CD4-positive, CD25-positive, alpha-beta regulatory T cell (primary cell): Measurements from ENCODE around the gene CRYZ. TPM values are rescaled to one million over a fixed set of nuclear protein-coding genes. Genes with fewer than 3 reads are reported as not detected.

ENCODE experiments used
- ATAC-seq, 2 donors: fragments of 150-1000 bp; cut with Tn5 transposase; one replicate each; pipeline ENCODE4 v1.10.0; 2021; ENCODE audit warnings: low read depth in 2 of 2, moderate number of reproducible peaks in 2 of 2, moderate library complexity in 1 of 2
- DNase-seq, 3 donors: peaks; one replicate each; pipeline versions ENCODE4 v3.0.0 to v3.0.0-alpha.2; 2012 to 2022; ENCODE audit warnings: mixed read lengths in 1 of 3
- H3K27ac ChIP-seq: one replicate; pipeline ENCODE4 v1.7.0; 2013; ENCODE audit warnings: mild to moderate bottlenecking, low read length; ENCODE audit not compliant: insufficient read depth, poor library complexity, severe bottlenecking
- H3K27me3 ChIP-seq: one replicate; pipeline ENCODE4 v1.7.0; 2013; ENCODE audit warnings: low read length; ENCODE audit not compliant: control insufficient read depth, insufficient read depth
- H3K36me3 ChIP-seq: one replicate; pipeline ENCODE4 v1.7.0; 2013; ENCODE audit warnings: mild to moderate bottlenecking, low read length, moderate library complexity; ENCODE audit not compliant: control insufficient read depth, insufficient read depth
- H3K4me1 ChIP-seq: 2 replicates; pipeline ENCODE4 v1.7.0; 2013; ENCODE audit warnings: mild to moderate bottlenecking, low read length; ENCODE audit not compliant: insufficient read depth, control insufficient read depth, poor library complexity, severe bottlenecking
- H3K4me3 ChIP-seq: one replicate; pipeline ENCODE4 v1.7.0; 2013; ENCODE audit warnings: low read depth, mild to moderate bottlenecking, low read length, moderate library complexity
- H3K9me3 ChIP-seq, 2 experiments: 1 replicate in 1 of 2; 2 replicates in 1 of 2; pipeline ENCODE4 v1.7.0; 2013; ENCODE audit warnings: low read length in 2 of 2, mild to moderate bottlenecking in 1 of 2, moderate library complexity in 1 of 2; ENCODE audit not compliant: control insufficient read depth in 2 of 2
- H3K27ac Mint-ChIP-seq, 3 donors: one replicate each; pipeline ENCODE4 v1.8.0; 2020 to 2022; ENCODE audit warnings: mild to moderate bottlenecking in 3 of 3, mixed read lengths in 3 of 3, moderate library complexity in 2 of 3
- H3K27me3 Mint-ChIP-seq: one replicate; pipeline ENCODE4 v1.8.0; 2022; ENCODE audit warnings: mild to moderate bottlenecking, mixed read lengths
- H3K36me3 Mint-ChIP-seq: one replicate; pipeline ENCODE4 v1.8.0; 2020; ENCODE audit warnings: mixed read lengths
- H3K4me1 Mint-ChIP-seq, 4 donors: one replicate each; pipeline ENCODE4 v1.8.0; 2020 to 2022; ENCODE audit warnings: mixed read lengths in 4 of 4, mild to moderate bottlenecking in 1 of 4
- H3K4me3 Mint-ChIP-seq, 4 donors: one replicate each; pipeline ENCODE4 v1.8.0; 2020 to 2022; ENCODE audit warnings: mild to moderate bottlenecking in 4 of 4, mixed read lengths in 4 of 4, moderate library complexity in 3 of 4
- H3K9me3 Mint-ChIP-seq, 7 donors: one replicate each; pipeline ENCODE4 v1.8.0; 2020 to 2022; ENCODE audit warnings: mixed read lengths in 7 of 7, mild to moderate bottlenecking in 3 of 7, moderate library complexity in 2 of 7
- polyA plus RNA-seq, 4 donors: library from polyadenylated mRNA; unstranded; fragments of 300-500 nt; fragmentation: Illumina TruSeq; gene quantifications; one replicate each; pipeline ENCODE4 v1.2.3, GENCODE V29; 2021
- total RNA-seq: library from RNA; stranded (reverse); gene quantifications from one replicate; pipeline ENCODE4 v1.2.3, GENCODE V29; 2022

The CRYZ gene
- total and polyA plus RNA-seq, 5 donors from 2014 or later: 17.2 to 89.0 (median 46.5) TPM

DNA sequence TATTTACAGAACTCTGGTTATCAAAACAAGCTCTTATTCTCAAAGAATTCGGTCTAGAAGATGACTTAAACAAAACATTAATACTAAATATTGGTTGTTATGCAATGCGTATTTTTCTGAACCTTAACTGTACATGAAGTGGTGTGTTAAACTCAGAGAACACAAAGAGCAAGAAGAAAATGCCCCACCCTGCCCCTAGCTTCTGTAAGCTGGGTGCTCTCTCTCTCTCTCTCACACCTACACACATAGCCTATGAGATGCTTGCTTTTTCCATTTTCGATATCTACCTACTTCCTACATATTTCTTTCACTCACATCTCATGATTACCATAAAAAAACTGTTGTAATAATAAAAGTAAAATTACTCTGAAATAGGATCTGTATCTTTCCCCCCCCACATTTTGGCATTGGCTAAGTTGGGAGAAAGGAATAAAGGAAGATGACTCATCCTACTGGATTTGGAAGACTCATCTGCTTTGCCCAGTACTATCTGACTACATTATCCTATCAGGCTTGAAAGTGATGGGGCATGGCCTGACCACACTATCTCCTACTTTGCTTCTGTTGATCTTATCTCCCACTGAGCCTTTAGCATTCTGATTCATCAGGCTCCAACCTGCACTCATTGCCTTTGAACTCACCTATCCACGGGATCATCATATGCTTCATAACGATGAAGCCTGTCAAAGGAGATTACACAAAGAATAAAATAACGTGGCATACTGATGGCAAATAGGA lies 2.9 kb downstream of the CRYZ start:
- Mint-ChIP-seq H3K9me3 (peaks cover 0 to 25% (median 2%) of the 10 kb centered on the region in 7 donors), H3K4me1 (peaks cover 20 to 67% (median 42%) of the 10 kb centered on the region in 4 donors), H3K27ac (peak overlapping the region; percentile 5 to 80 (median 51)), H3K4me3 (peak overlapping the region; percentile 42 to 72 (median 50)), H3K27me3 (no peaks in the 10 kb centered on the region), H3K36me3 (peaks cover 34% of the 10 kb centered on the region)
- Histone ChIP-seq H3K4me1 (peaks cover 23% of the 10 kb centered on the region), H3K4me3 (peak overlapping the region; percentile 2), H3K27me3 (no peaks in the 10 kb centered on the region), H3K36me3 (peaks cover 8% of the 10 kb centered on the region), H3K9me3 (peaks cover 0 to 9% of the 10 kb centered on the region in 2 experiments), H3K27ac (no peak overlapping the region)
- ATAC-seq (no peak), DNase-seq (peak in 1 of 3 donors; percentile 24)

DNA sequence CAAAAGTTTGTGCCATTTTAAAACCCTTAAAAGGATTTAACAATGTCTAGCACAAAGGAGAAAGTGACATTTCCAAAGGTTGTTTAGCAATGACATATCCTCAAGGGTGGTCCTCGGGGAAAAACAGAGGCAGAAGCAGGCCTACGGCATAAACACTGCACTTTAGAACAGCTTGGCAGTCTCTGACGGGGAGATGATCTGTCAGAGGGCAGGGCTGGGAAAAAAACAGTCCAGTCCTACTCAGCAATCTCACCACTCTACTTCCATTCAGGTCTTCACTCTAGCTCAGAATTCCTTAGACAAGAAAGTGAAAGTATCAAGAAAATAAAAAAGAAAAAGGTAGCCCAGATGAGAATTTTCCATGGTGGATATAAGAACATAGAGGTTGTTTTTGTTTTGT lies 4.1 kb downstream of the CRYZ start:
- H3K27me3 Mint-ChIP-seq: no peaks in the 10 kb centered on the region
- no peaks in the 10 kb centered on the region for H3K27me3 ChIP-seq
- peaks cover 46% of the 10 kb centered on the region for H3K36me3 Mint-ChIP-seq
- H3K4me1 ChIP-seq: peaks cover 11% of the 10 kb centered on the region
- DNase-seq (no peak), ATAC-seq (no peak)
- H3K27ac ChIP-seq: no peak overlapping the region
- H3K36me3 ChIP-seq: peaks cover 12% of the 10 kb centered on the region
- peaks cover 12 to 59% (median 34%) of the 10 kb centered on the region in 4 donors for H3K4me1 Mint-ChIP-seq
- H3K4me3 ChIP-seq: no peak overlapping the region
- H3K9me3 Mint-ChIP-seq: peaks cover 0 to 25% (median 2%) of the 10 kb centered on the region in 7 donors
- peak overlapping the region in 2 of 4 donors; percentile 46 to 72 for H3K4me3 Mint-ChIP-seq
- H3K9me3 ChIP-seq: peaks cover 0 to 9% of the 10 kb centered on the region in 2 experiments
- H3K27ac Mint-ChIP-seq: peak overlapping the region in 1 of 3 donors; percentile 51

DNA sequence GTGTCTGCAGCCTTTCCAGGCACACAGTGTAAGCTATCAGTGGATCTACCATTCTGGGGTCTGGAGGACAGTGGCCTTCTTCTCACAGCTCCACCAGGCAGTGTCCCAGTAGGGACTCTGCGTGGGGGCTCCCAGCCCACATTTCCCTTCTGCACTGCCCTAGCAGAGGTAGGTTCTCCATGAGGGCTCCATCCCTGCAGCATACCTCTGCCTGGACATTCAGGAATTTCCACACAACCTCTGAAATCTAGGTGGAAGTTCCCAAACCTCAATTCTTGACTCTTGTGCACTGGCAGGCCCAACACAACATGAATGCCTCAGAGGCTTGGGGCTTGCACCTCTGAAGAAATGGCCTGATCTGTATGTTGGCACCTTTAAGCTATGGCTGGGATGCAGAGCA lies 6.8 kb downstream of the CRYZ start:
- Mint-ChIP-seq H3K27ac (no peak overlapping the region), H3K9me3 (peaks cover 0 to 25% (median 3%) of the 10 kb centered on the region in 7 donors), H3K4me1 (peaks cover 14 to 42% (median 34%) of the 10 kb centered on the region in 4 donors), H3K36me3 (peaks cover 62% of the 10 kb centered on the region), H3K4me3 (no peak overlapping the region), H3K27me3 (no peaks in the 10 kb centered on the region)
- Histone ChIP-seq H3K4me3 (no peak overlapping the region), H3K36me3 (peaks cover 33% of the 10 kb centered on the region), H3K9me3 (peaks cover 0 to 9% of the 10 kb centered on the region in 2 experiments), H3K27me3 (no peaks in the 10 kb centered on the region), H3K4me1 (no peaks in the 10 kb centered on the region), H3K27ac (no peak overlapping the region)
- DNase-seq (no peak), ATAC-seq (no peak)

DNA sequence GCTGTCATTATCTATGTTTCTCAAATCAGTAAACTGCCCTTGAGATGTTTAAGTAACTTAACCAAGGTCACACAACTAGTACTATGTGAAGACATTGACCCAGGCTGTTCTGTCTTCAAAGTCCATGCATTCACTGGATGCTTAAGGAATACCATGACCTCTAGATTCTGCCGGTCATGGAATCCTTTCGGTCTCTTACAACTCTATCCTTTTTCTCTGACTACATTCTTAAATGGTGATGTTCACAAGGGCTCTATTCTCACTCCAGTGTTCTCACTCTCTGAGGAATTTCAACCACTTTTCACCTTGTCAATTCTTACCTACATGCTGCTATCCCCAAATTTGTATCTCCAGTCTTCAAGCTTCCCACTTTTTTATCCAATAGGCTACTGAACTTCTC lies 15.2 kb downstream of the CRYZ start:
- ATAC-seq (no peak), DNase-seq (no peak)
- no peaks in the 10 kb centered on the region for H3K9me3 ChIP-seq
- H3K4me1 ChIP-seq: no peaks in the 10 kb centered on the region
- no peak overlapping the region for H3K4me3 ChIP-seq
- Mint-ChIP-seq H3K36me3 (peaks cover 37% of the 10 kb centered on the region), H3K27ac (no peak overlapping the region), H3K4me1 (peaks cover 2 to 9% (median 6%) of the 10 kb centered on the region in 4 donors), H3K9me3 (no peaks in the 10 kb centered on the region), H3K27me3 (no peaks in the 10 kb centered on the region), H3K4me3 (no peak overlapping the region)
- no peak overlapping the region for H3K27ac ChIP-seq
- no peaks in the 10 kb centered on the region for H3K27me3 ChIP-seq
- H3K36me3 ChIP-seq: peaks cover 68% of the 10 kb centered on the region

DNA sequence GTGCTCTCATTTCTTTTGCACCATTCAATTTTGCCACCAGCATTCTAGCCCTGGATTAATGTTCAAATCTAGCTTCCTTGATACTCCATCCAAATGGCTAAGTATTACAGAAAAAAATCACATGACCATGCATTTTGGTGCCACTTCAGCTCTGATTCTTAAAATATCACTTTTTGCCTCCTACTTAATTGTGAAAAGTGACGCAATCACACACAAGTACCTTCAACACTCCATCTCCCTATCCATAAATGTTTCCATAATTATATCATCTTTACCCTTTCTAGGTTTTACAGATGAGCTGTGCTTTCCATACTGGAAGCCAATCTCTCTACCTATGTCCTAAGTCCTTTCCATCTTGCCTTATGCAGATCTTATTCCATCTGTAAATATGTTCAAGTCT lies 16.0 kb downstream of the CRYZ start:
- Histone ChIP-seq H3K4me3 (no peak overlapping the region), H3K36me3 (peaks cover 63% of the 10 kb centered on the region), H3K27ac (no peak overlapping the region), H3K9me3 (no peaks in the 10 kb centered on the region), H3K4me1 (no peaks in the 10 kb centered on the region), H3K27me3 (no peaks in the 10 kb centered on the region)
- H3K4me3 Mint-ChIP-seq: no peak overlapping the region
- peaks cover 0 to 8% (median 2%) of the 10 kb centered on the region in 4 donors for H3K4me1 Mint-ChIP-seq
- ATAC-seq (no peak), DNase-seq (no peak)
- no peaks in the 10 kb centered on the region for H3K27me3 Mint-ChIP-seq
- no peak overlapping the region for H3K27ac Mint-ChIP-seq
- peaks cover 36% of the 10 kb centered on the region for H3K36me3 Mint-ChIP-seq
- H3K9me3 Mint-ChIP-seq: no peaks in the 10 kb centered on the region

DNA sequence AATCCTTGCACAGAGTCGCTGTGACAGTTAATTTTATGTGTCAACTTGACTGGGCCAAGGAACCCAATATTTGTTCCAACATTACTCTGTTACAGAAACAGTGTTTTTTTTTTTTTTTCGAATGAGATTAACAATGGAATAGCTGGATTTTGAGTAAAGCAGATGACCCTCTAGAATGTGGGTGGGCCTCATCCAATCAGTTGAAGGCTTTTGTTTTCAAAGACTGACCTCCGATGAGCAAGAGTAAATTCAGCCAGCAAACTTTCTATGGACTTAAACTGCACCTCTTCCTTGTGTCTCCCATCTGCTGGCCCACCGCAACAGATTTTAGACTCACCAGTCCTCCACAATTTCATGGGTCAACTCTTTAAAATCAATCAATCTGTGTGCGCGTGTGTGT lies 17.0 kb downstream of the CRYZ start:
- Histone ChIP-seq H3K4me1 (no peaks in the 10 kb centered on the region), H3K27ac (no peak overlapping the region), H3K9me3 (no peaks in the 10 kb centered on the region), H3K36me3 (peaks cover 56% of the 10 kb centered on the region), H3K4me3 (no peak overlapping the region), H3K27me3 (no peaks in the 10 kb centered on the region)
- DNase-seq (no peak), ATAC-seq (no peak)
- H3K27ac Mint-ChIP-seq: no peak overlapping the region
- peaks cover 0 to 3% (median under 1%) of the 10 kb centered on the region in 4 donors for H3K4me1 Mint-ChIP-seq
- no peaks in the 10 kb centered on the region for H3K27me3 Mint-ChIP-seq
- H3K9me3 Mint-ChIP-seq: peaks cover 0 to 2% (median 0%) of the 10 kb centered on the region in 7 donors
- H3K36me3 Mint-ChIP-seq: peaks cover 32% of the 10 kb centered on the region
- H3K4me3 Mint-ChIP-seq: no peak overlapping the region

DNA sequence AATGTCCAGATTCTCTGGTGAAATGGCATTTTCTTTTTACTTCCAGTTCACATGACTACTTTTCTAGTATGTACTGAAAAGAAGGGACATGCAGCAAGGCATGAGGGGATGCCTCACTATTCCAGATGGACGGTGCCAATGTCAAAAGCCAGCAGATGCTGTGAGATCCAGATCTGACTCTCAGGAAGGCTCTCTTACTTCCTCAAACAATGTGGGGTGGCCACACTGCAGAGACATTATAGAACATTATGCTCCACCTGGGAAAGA lies 17.7 kb downstream of the CRYZ start:
- no peak for ATAC-seq
- H3K27me3 ChIP-seq: no peaks in the 10 kb centered on the region
- no peaks in the 10 kb centered on the region for H3K4me1 ChIP-seq
- no peak overlapping the region for H3K27ac Mint-ChIP-seq
- H3K4me1 Mint-ChIP-seq: peaks cover 0 to 7% (median 1%) of the 10 kb centered on the region in 4 donors
- peaks cover 0 to 2% (median 0%) of the 10 kb centered on the region in 7 donors for H3K9me3 Mint-ChIP-seq
- H3K4me3 Mint-ChIP-seq: no peak overlapping the region
- H3K4me3 ChIP-seq: no peak overlapping the region
- H3K36me3 Mint-ChIP-seq: peaks cover 32% of the 10 kb centered on the region
- DNase-seq: no peak
- no peak overlapping the region for H3K27ac ChIP-seq
- no peaks in the 10 kb centered on the region for H3K9me3 ChIP-seq
- H3K27me3 Mint-ChIP-seq: no peaks in the 10 kb centered on the region
- peaks cover 50% of the 10 kb centered on the region for H3K36me3 ChIP-seq
